ENCODE results near the gene ASMTL. TPM values are rescaled to one million over a fixed set of nuclear protein-coding genes. Genes with fewer than 3 reads are reported as not detected.

Gene ASMTL
- polyA plus RNA-seq, 4 donors = 24.8 to 46.4 (median 40.4) TPM

GRCh38 chrX:1358793-1359476, 93.8 kb downstream of the ASMTL start:
- no peak for DNase-seq (ENCODE audit: low read depth in 4 of 4, low spot score in 3 of 4)

- DNase-seq (ENCODE audit: low read depth in 4 of 4, low spot score in 3 of 4) = no peak
Measured at GRCh38 chrX:1357993-1358392, 94.7 kb downstream of the ASMTL start.

- no peak for DNase-seq (ENCODE audit: low read depth in 4 of 4, low spot score in 3 of 4)
Measured at GRCh38 chrX:1355131-1356046, 97.3 kb downstream of the ASMTL start.

- DNase-seq (ENCODE audit: low read depth in 4 of 4, low spot score in 3 of 4) = no peak
Measured at GRCh38 chrX:1354036-1355019, 98.4 kb downstream of the ASMTL start.

Other genes starting within 250 kb of the ASMTL start
- gene CRLF2, start 240.3 kb downstream of the ASMTL start, polyA plus RNA-seq (ENCODE audit: insufficient read length in 4 of 4) = not detected
- 1 to 10 TPM; 3.2 to 5.4 (median 4.5) TPM for gene CSF2RA, start 184.1 kb downstream of the ASMTL start, polyA plus RNA-seq (ENCODE audit: insufficient read length in 4 of 4)
- 10 to 100 TPM; 10.5 to 15.8 (median 13.1) TPM for gene IL3RA, start 116.1 kb downstream of the ASMTL start, polyA plus RNA-seq (ENCODE audit: insufficient read length in 4 of 4)
- 100 to 1,000 TPM; 374 to 650 (median 494) TPM for gene SLC25A6, start 60.8 kb downstream of the ASMTL start, polyA plus RNA-seq (ENCODE audit: insufficient read length in 4 of 4)
- 1 to 10 TPM in 2 of 4 donors, under 1 TPM in 2; 0.62 to 1.3 (median 0.98) TPM for gene P2RY8, start 84.3 kb upstream of the ASMTL start, polyA plus RNA-seq (ENCODE audit: insufficient read length in 4 of 4)
- gene AKAP17A, start 138.7 kb upstream of the ASMTL start, polyA plus RNA-seq (ENCODE audit: insufficient read length in 4 of 4) = 10 to 100 TPM; 38.2 to 63.7 (median 41.4) TPM
- gene ASMT, start 162.2 kb upstream of the ASMTL start, polyA plus RNA-seq (ENCODE audit: insufficient read length in 4 of 4) = under 1 TPM in 3 of 4 donors, not detected in 1; 0.11 to 0.15 (median 0.14) TPM